Measurements from ENCODE around the gene KRT84.

GRCh38 chr12:52349196-52349595, 36.3 kb downstream of the KRT84 start:
- TF ChIP-seq EP300 (conservative IDR thresholded peaks at IDR 0.05; ENCODE audit: poor library complexity, severe bottlenecking) (no peak), CTCF (IDR thresholded peaks at IDR 0.05; ENCODE audit: poor library complexity, severe bottlenecking) (no peak), EZH2 (IDR thresholded peaks at IDR 0.05; ENCODE audit: borderline replicate concordance, insufficient read depth, low read length, poor library complexity, severe bottlenecking) (no peak)
